ENCODE data around the gene CDKN1C.

The CDKN1C gene

GRCh38 chr11:2888266-2888968 is 2.8 kb upstream of the CDKN1C start:
- no peaks in the 10 kb centered on the region for H3K27me3 ChIP-seq (replicated peaks in 2 of 5; ENCODE audit: control insufficient read depth in 4 of 5, insufficient read depth in 5 of 5, low read length in 4 of 5)
- POLR2A ChIA-PET = interaction anchor here (5.8 kb wide), 1 partner anchor 355 kb away, joined by 30 read pairs; no protein-coding TSS in a partner anchor
- no peaks in the 10 kb centered on the region for H3K36me3 ChIP-seq (ENCODE audit: control insufficient read depth in 4 of 4, insufficient read depth in 4 of 4, low read length in 3 of 4)
- H3K27ac ChIP-seq (ENCODE audit: insufficient read depth in 1 of 2, low read depth in 1 of 2, low read length in 2 of 2, poor library complexity in 1 of 2, severe bottlenecking in 2 of 2) = no peak overlapping the region
- peaks cover 0 to 56% (median 52%) of the 10 kb centered on the region in 4 experiments for H3K4me1 ChIP-seq (ENCODE audit: control extremely low read depth in 1 of 4, control insufficient read depth in 4 of 4, insufficient read depth in 4 of 4, low read length in 3 of 4)
- DNase-seq = peak; percentile 75 to 86 (median 78)
- peak overlapping the region in 1 of 7 experiments; percentile 33 for H3K4me3 ChIP-seq (ENCODE audit: control insufficient read depth in 1 of 7, extremely low read depth in 1 of 7, insufficient read depth in 4 of 7, low read depth in 2 of 7, low read length in 6 of 7)
- 20% methylated on average over 20 of the region's 25 CpGs for WGBS (ENCODE audit: insufficient coverage)
- CTCF ChIA-PET = interaction anchor here (0.7 to 14.6 kb wide), 30 partner anchors 10 to 463 kb away, joined by 3 to 462 read pairs (median 5); partner anchors contain the start of gene PHLDA2
- no peaks in the 10 kb centered on the region for H3K9me3 ChIP-seq (ENCODE audit: control extremely low read depth in 1 of 5, control insufficient read depth in 4 of 5, insufficient read depth in 2 of 5, low read depth in 1 of 5, low read length in 4 of 5)

GRCh38 chr11:2887515-2888195 is 2.1 kb upstream of the CDKN1C start:
- H3K27me3 ChIP-seq (replicated peaks in 2 of 5; ENCODE audit: control insufficient read depth in 4 of 5, insufficient read depth in 5 of 5, low read length in 4 of 5) = no peaks in the 10 kb centered on the region
- H3K4me3 ChIP-seq (ENCODE audit: control insufficient read depth in 1 of 7, extremely low read depth in 1 of 7, insufficient read depth in 4 of 7, low read depth in 2 of 7, low read length in 6 of 7) = no peak overlapping the region
- WGBS (ENCODE audit: insufficient coverage) = 60% methylated on average over 10 of the region's 11 CpGs
- H3K36me3 ChIP-seq (ENCODE audit: control insufficient read depth in 4 of 4, insufficient read depth in 4 of 4, low read length in 3 of 4) = peaks cover 0 to 2% (median 0%) of the 10 kb centered on the region in 4 experiments
- no peak for DNase-seq
- ChIA-PET POLR2A (interaction anchor here (1.2 to 5.8 kb wide), 2 partner anchors 188 to 354 kb away, joined by 4 to 30 read pairs; partner anchors contain the start of gene KCNQ1OT1), CTCF (interaction anchor here (0.6 to 14.6 kb wide), 35 partner anchors 9 to 703 kb away, joined by 3 to 462 read pairs (median 4); partner anchors contain the start of gene PHLDA2)
- no peak overlapping the region for H3K27ac ChIP-seq (ENCODE audit: insufficient read depth in 1 of 2, low read depth in 1 of 2, low read length in 2 of 2, poor library complexity in 1 of 2, severe bottlenecking in 2 of 2)
- no peaks in the 10 kb centered on the region for H3K9me3 ChIP-seq (ENCODE audit: control extremely low read depth in 1 of 5, control insufficient read depth in 4 of 5, insufficient read depth in 2 of 5, low read depth in 1 of 5, low read length in 4 of 5)
- peaks cover 0 to 59% (median 51%) of the 10 kb centered on the region in 4 experiments for H3K4me1 ChIP-seq (ENCODE audit: control extremely low read depth in 1 of 4, control insufficient read depth in 4 of 4, insufficient read depth in 4 of 4, low read length in 3 of 4)

DNA sequence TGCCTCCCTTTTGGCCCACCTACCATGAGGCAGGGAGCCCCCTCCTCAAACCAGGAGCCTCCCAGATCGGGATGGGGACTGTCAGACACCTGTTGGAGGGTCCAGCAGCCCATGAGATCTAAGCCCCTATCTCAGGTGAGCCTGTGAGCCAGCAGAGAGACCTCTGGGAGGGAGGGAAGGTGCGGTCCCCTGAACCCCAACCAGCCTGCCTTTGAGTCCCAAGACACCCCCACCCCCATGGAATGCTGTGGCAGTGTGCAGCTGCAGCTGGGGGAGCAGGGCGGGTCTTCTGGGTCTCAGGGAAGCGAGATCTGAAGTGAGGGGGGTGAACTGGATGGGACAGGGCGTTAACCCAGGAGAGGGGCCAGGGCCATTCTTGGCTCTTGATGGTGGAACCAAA is 1.4 kb upstream of the CDKN1C start:
- H3K36me3 ChIP-seq (ENCODE audit: control insufficient read depth in 4 of 4, insufficient read depth in 4 of 4, low read length in 3 of 4) = peaks cover 0 to 2% (median 0%) of the 10 kb centered on the region in 4 experiments
- DNase-seq = no peak
- H3K27me3 ChIP-seq (replicated peaks in 2 of 5; ENCODE audit: control insufficient read depth in 4 of 5, insufficient read depth in 5 of 5, low read length in 4 of 5) = no peaks in the 10 kb centered on the region
- H3K9me3 ChIP-seq (ENCODE audit: control extremely low read depth in 1 of 5, control insufficient read depth in 4 of 5, insufficient read depth in 2 of 5, low read depth in 1 of 5, low read length in 4 of 5) = no peaks in the 10 kb centered on the region
- 88% methylated on average over 4 of the region's 5 CpGs for WGBS (ENCODE audit: insufficient coverage)
- POLR2A ChIA-PET = interaction anchor here (1.2 to 5.8 kb wide), 2 partner anchors 187 to 353 kb away, joined by 4 to 30 read pairs; partner anchors contain the start of gene KCNQ1OT1
- CTCF ChIA-PET = interaction anchor here (0.9 to 14.6 kb wide), 19 partner anchors 9 to 702 kb away, joined by 3 to 462 read pairs (median 5); partner anchors contain the start of gene PHLDA2
- peaks cover 0 to 57% (median 45%) of the 10 kb centered on the region in 4 experiments for H3K4me1 ChIP-seq (ENCODE audit: control extremely low read depth in 1 of 4, control insufficient read depth in 4 of 4, insufficient read depth in 4 of 4, low read length in 3 of 4)
- no peak overlapping the region for H3K27ac ChIP-seq (ENCODE audit: insufficient read depth in 1 of 2, low read depth in 1 of 2, low read length in 2 of 2, poor library complexity in 1 of 2, severe bottlenecking in 2 of 2)
- no peak overlapping the region for H3K4me3 ChIP-seq (ENCODE audit: control insufficient read depth in 1 of 7, extremely low read depth in 1 of 7, insufficient read depth in 4 of 7, low read depth in 2 of 7, low read length in 6 of 7)

GRCh38 chr11:2886191-2886894 is 768 bp upstream of the CDKN1C start:
- ChIA-PET POLR2A (interaction anchor here (1.5 to 5.8 kb wide), 2 partner anchors 60 to 352 kb away, joined by 4 to 30 read pairs; no protein-coding TSS in a partner anchor), CTCF (interaction anchor here (0.6 to 14.6 kb wide), 11 partner anchors 12 to 461 kb away, joined by 3 to 462 read pairs (median 4); no protein-coding TSS in a partner anchor)
- Histone ChIP-seq H3K36me3 (ENCODE audit: control insufficient read depth in 4 of 4, insufficient read depth in 4 of 4, low read length in 3 of 4) (peaks cover 0 to 2% (median 0%) of the 10 kb centered on the region in 4 experiments), H3K9me3 (ENCODE audit: control extremely low read depth in 1 of 5, control insufficient read depth in 4 of 5, insufficient read depth in 2 of 5, low read depth in 1 of 5, low read length in 4 of 5) (no peaks in the 10 kb centered on the region), H3K27ac (ENCODE audit: insufficient read depth in 1 of 2, low read depth in 1 of 2, low read length in 2 of 2, poor library complexity in 1 of 2, severe bottlenecking in 2 of 2) (no peak overlapping the region), H3K4me1 (ENCODE audit: control extremely low read depth in 1 of 4, control insufficient read depth in 4 of 4, insufficient read depth in 4 of 4, low read length in 3 of 4) (peaks cover 0 to 52% (median 40%) of the 10 kb centered on the region in 4 experiments), H3K4me3 (ENCODE audit: control insufficient read depth in 1 of 7, extremely low read depth in 1 of 7, insufficient read depth in 4 of 7, low read depth in 2 of 7, low read length in 6 of 7) (peak overlapping the region in 2 of 7 experiments; percentile 50 to 59), H3K27me3 (replicated peaks in 2 of 5; ENCODE audit: control insufficient read depth in 4 of 5, insufficient read depth in 5 of 5, low read length in 4 of 5) (no peaks in the 10 kb centered on the region)
- peak in 2 of 3 donors; percentile 52 to 63 for DNase-seq
- 8% methylated on average over 37 of the region's 49 CpGs for WGBS (ENCODE audit: insufficient coverage)

DNA sequence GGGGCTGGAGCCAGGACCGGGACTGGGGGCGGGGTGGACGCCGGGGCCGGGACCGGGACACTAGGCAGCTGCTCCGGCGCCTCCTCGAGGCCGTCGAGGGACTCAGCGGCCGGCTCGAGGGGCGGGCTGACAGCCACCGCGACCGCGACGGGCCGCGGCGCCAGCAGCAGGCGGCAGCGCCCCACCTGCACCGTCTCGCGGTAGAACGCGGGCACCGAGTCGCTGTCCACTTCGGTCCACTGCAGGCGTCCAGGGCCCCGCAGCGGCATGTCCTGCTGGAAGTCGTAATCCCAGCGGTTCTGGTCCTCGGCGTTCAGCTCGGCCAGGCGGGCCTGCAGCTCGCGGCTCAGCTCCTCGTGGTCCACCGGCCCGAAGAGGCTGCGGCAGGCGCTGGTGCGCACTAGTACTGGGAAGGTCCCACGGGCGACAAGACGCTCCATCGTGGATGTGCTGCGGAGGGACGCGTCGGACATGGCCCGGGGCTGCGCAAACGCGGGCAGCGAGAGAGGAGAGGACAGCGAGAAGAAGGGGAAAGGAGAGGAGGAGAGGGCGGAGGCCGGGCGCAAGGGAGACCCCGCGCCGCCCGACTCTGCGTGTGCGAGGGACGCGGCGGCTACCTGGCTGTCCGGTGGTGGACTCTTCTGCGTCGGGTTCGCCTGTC is 428 bp downstream of the CDKN1C start:
- DNase-seq = peak; percentile 51 to 71 (median 61)
- H3K27me3 ChIP-seq (replicated peaks in 2 of 5; ENCODE audit: control insufficient read depth in 4 of 5, insufficient read depth in 5 of 5, low read length in 4 of 5) = no peaks in the 10 kb centered on the region

More for the DNA sequence above, 428 bp downstream of the CDKN1C start:
- peaks cover 0 to 41% (median 33%) of the 10 kb centered on the region in 4 experiments for H3K4me1 ChIP-seq (ENCODE audit: control extremely low read depth in 1 of 4, control insufficient read depth in 4 of 4, insufficient read depth in 4 of 4, low read length in 3 of 4)
- peaks cover 0 to 2% (median 0%) of the 10 kb centered on the region in 4 experiments for H3K36me3 ChIP-seq (ENCODE audit: control insufficient read depth in 4 of 4, insufficient read depth in 4 of 4, low read length in 3 of 4)
- under 1% methylated on average over 63 of the region's 80 CpGs for WGBS (ENCODE audit: insufficient coverage)
- no peak overlapping the region for H3K27ac ChIP-seq (ENCODE audit: insufficient read depth in 1 of 2, low read depth in 1 of 2, low read length in 2 of 2, poor library complexity in 1 of 2, severe bottlenecking in 2 of 2)
- POLR2A ChIA-PET = interaction anchor here (1.0 to 5.8 kb wide), 8 partner anchors 44 to 351 kb away, joined by 3 to 30 read pairs (median 4); partner anchors contain the start of genes KCNQ1OT1 and PHLDA2
- no peaks in the 10 kb centered on the region for H3K9me3 ChIP-seq (ENCODE audit: control extremely low read depth in 1 of 5, control insufficient read depth in 4 of 5, insufficient read depth in 2 of 5, low read depth in 1 of 5, low read length in 4 of 5)
- CTCF ChIA-PET = interaction anchor here (0.6 to 14.6 kb wide), 7 partner anchors 10 to 350 kb away, joined by 3 to 462 read pairs (median 4); no protein-coding TSS in a partner anchor
- peak overlapping the region; percentile 35 to 79 (median 56) for H3K4me3 ChIP-seq (ENCODE audit: control insufficient read depth in 1 of 7, extremely low read depth in 1 of 7, insufficient read depth in 4 of 7, low read depth in 2 of 7, low read length in 6 of 7)

Measured in common myeloid progenitor, CD34-positive (primary cell).